Measurements from ENCODE around the gene SULT4A1.

GRCh38 chr22:43812890-43813289 is 49.4 kb downstream of the SULT4A1 start:
- TF ChIP-seq CTCF (IDR thresholded peaks at IDR 0.05) (no peak), EP300 (IDR thresholded peaks at IDR 0.05) (no peak), POLR2A (IDR thresholded peaks at IDR 0.05) (no peak)
